Panc1 (cell line): ENCODE results near the gene GDI2. TPM values are rescaled to one million over a fixed set of nuclear protein-coding genes. Genes with fewer than 3 reads are reported as not detected.
"Not testable (repeated sequence)": the region's sequence is repeated elsewhere in the genome, so short reads cannot be mapped to it uniquely, and the experiment has no call there.

ENCODE experiments used
- ATAC-seq: fragments of 200-7000 bp; cut with Tn5 transposase; 2 replicates; pipeline ENCODE4 v1.9.1; 2020; ENCODE audit warnings: mild to moderate bottlenecking, moderate library complexity
- BruUV-seq: library from RNA; stranded (reverse); fragments of 400-500 nt; replicated peaks from 2 replicates; lab custom pipeline; 2021; lab: Mats Ljungman, UMichigan
- CTCF ChIA-PET: fragments of 300-600 bp; sonication (Branson Sonifier 250); formaldehyde crosslinking; loops from one replicate; lab custom pipeline; 2022; ENCODE audit warnings: antibody characterized with exemption; lab: Charles Lee
- POLR2A ChIA-PET: fragments of 300-600 bp; sonication (Branson Sonifier 250); formaldehyde crosslinking; loops from one replicate; lab custom pipeline; 2022; ENCODE audit warnings: antibody characterized with exemption; lab: Charles Lee
- DNase-seq: peaks from one replicate; pipeline ENCODE4 v3.0.0-alpha.2; 2010; ENCODE audit warnings: low read depth, low spot score
- H3K27ac ChIP-seq: 2 replicates; pipeline ENCODE4 v1.5.1; 2011; ENCODE audit warnings: mild to moderate bottlenecking, low read length, inconsistent platforms
- H3K27me3 ChIP-seq: fragments of 200-500 bp; sonication (Bioruptor generic); 2 replicates; pipeline ENCODE4 v1.6.0; 2014; ENCODE audit warnings: low read length, inconsistent platforms; ENCODE audit not compliant: control insufficient read depth, insufficient read depth
- H3K36me3 ChIP-seq: fragments of 200-500 bp; sonication (Bioruptor generic); 2 replicates; pipeline ENCODE4 v1.5.1; 2014; ENCODE audit warnings: inconsistent platforms, mild to moderate bottlenecking, low read length, moderate library complexity; ENCODE audit not compliant: control insufficient read depth, insufficient read depth
- H3K4me1 ChIP-seq: 2 replicates; pipeline ENCODE4 v1.5.1; 2011; ENCODE audit warnings: inconsistent platforms, mild to moderate bottlenecking, low read length, moderate library complexity; ENCODE audit not compliant: control insufficient read depth, insufficient read depth
- H3K4me3 ChIP-seq, 2 experiments: 2 replicates each; pipeline ENCODE4 v1.5.1; 2011 to 2012; ENCODE audit warnings: low read depth in 2 of 2, low read length in 2 of 2, mild to moderate bottlenecking in 2 of 2, inconsistent platforms in 1 of 2, moderate library complexity in 1 of 2
- H3K9me3 ChIP-seq: fragments of 200-500 bp; sonication (Bioruptor generic); 2 replicates; pipeline ENCODE4 v1.5.1; 2014; ENCODE audit warnings: low read depth, mild to moderate bottlenecking, inconsistent platforms, low read length, moderate library complexity; ENCODE audit not compliant: control insufficient read depth, insufficient read depth
- POLR2AphosphoS5 ChIP-seq: IDR thresholded peaks from 2 replicates; pipeline ENCODE4 v1.6.1; 2012; ENCODE audit warnings: mild to moderate bottlenecking, low read depth, low read length, moderate library complexity
- SIN3A ChIP-seq: IDR thresholded peaks from 2 replicates; pipeline ENCODE4 v1.6.1; 2012; ENCODE audit warnings: low read depth, mild to moderate bottlenecking, low read length, moderate library complexity, borderline replicate concordance; ENCODE audit not compliant: insufficient read depth
- TCF7L2 ChIP-seq: IDR thresholded peaks from 2 replicates; pipeline ENCODE4 v1.6.1; 2011; ENCODE audit warnings: mild to moderate bottlenecking, low read depth, low read length, inconsistent platforms
- in situ Hi-C: cut with HindIII; loops from 2 replicates; pipeline ENCODE4 v1.10.0; 2016; ENCODE audit warnings: low sequenced_read_pairs, low pct_unique_long_range_greater_than_20kb
- intact Hi-C: fragments of 100-400 bp; cut with micrococcal nuclease; formaldehyde crosslinking; loops from one replicate; pipeline ENCODE4 v1.10.0; 2022; ENCODE audit not compliant: unreplicated experiment
- total RNA-seq: library from RNA; stranded (reverse); gene quantifications from one replicate; pipeline ENCODE4 v1.2.1, GENCODE V29; 2021; ENCODE audit not compliant: unreplicated experiment
- TF ChIP-seq, protein P1 (sequence below), 2 experiments: IDR thresholded peaks; 2 replicates each; pipeline ENCODE4 v1.6.1; 2011 to 2012; ENCODE audit warnings: low read depth in 2 of 2, control low read depth in 1 of 2, low read length in 1 of 2, mild to moderate bottlenecking in 1 of 2, moderate library complexity in 1 of 2; ENCODE audit not compliant: insufficient read depth in 1 of 2
- TF ChIP-seq, protein P2 (sequence below): fragments of 450-650 bp; IDR thresholded peaks from 2 replicates; pipeline ENCODE4 v1.5.1; 2017; ENCODE audit warnings: mild to moderate bottlenecking

GDI2 gene
- total RNA-seq, 1 experiment from 2014 or later, result 130 TPM

DNA sequence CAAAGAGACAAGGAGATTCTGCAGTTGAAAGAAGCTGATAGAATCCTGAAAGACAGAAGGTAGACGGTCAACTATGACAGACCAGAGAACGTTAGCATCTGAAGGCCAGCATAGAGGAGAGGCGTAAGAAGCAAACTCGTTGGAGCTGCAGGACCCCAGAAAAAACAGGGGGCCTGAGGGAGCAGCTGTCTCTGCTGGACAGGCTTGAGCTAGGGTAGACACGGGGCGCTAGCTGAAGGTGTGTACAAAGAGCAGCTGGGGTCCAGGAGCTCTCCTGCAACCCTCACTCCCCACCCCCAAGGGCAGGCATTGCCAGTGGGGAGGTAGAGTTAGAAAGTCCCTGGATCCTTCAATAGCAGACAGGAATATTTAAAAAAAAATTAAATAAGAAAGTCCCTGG lies 14.6 kb upstream of the GDI2 start:
- Histone ChIP-seq H3K9me3 (no peaks in the 10 kb centered on the region), H3K27me3 (no peaks in the 10 kb centered on the region), H3K4me3 (no peak overlapping the region), H3K36me3 (no peaks in the 10 kb centered on the region), H3K27ac (no peak overlapping the region), H3K4me1 (no peaks in the 10 kb centered on the region)
- DNase-seq, result no peak
- BruUV-seq, result no TSS peak
- ChIA-PET POLR2A (no interaction called here), CTCF (interaction anchor here (0.6 kb wide), 1 partner anchor 958 kb away, joined by 3 read pairs; no protein-coding TSS in a partner anchor)
- intact Hi-C loops (no loop called here), in situ Hi-C loops (no loop called here)
- TF ChIP-seq, protein P1, sequence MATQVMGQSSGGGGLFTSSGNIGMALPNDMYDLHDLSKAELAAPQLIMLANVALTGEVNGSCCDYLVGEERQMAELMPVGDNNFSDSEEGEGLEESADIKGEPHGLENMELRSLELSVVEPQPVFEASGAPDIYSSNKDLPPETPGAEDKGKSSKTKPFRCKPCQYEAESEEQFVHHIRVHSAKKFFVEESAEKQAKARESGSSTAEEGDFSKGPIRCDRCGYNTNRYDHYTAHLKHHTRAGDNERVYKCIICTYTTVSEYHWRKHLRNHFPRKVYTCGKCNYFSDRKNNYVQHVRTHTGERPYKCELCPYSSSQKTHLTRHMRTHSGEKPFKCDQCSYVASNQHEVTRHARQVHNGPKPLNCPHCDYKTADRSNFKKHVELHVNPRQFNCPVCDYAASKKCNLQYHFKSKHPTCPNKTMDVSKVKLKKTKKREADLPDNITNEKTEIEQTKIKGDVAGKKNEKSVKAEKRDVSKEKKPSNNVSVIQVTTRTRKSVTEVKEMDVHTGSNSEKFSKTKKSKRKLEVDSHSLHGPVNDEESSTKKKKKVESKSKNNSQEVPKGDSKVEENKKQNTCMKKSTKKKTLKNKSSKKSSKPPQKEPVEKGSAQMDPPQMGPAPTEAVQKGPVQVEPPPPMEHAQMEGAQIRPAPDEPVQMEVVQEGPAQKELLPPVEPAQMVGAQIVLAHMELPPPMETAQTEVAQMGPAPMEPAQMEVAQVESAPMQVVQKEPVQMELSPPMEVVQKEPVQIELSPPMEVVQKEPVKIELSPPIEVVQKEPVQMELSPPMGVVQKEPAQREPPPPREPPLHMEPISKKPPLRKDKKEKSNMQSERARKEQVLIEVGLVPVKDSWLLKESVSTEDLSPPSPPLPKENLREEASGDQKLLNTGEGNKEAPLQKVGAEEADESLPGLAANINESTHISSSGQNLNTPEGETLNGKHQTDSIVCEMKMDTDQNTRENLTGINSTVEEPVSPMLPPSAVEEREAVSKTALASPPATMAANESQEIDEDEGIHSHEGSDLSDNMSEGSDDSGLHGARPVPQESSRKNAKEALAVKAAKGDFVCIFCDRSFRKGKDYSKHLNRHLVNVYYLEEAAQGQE (IDR thresholded peaks at IDR 0.05; ENCODE audit: insufficient read depth in 1 of 2, low read depth in 2 of 2, low read length in 1 of 2), result no peak
- TF ChIP-seq SIN3A, result no peak
- TF ChIP-seq TCF7L2, result no peak
- no peak for TF ChIP-seq POLR2AphosphoS5
- TF ChIP-seq, protein P2, sequence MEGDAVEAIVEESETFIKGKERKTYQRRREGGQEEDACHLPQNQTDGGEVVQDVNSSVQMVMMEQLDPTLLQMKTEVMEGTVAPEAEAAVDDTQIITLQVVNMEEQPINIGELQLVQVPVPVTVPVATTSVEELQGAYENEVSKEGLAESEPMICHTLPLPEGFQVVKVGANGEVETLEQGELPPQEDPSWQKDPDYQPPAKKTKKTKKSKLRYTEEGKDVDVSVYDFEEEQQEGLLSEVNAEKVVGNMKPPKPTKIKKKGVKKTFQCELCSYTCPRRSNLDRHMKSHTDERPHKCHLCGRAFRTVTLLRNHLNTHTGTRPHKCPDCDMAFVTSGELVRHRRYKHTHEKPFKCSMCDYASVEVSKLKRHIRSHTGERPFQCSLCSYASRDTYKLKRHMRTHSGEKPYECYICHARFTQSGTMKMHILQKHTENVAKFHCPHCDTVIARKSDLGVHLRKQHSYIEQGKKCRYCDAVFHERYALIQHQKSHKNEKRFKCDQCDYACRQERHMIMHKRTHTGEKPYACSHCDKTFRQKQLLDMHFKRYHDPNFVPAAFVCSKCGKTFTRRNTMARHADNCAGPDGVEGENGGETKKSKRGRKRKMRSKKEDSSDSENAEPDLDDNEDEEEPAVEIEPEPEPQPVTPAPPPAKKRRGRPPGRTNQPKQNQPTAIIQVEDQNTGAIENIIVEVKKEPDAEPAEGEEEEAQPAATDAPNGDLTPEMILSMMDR, result no peak
- no peak for ATAC-seq

DNA sequence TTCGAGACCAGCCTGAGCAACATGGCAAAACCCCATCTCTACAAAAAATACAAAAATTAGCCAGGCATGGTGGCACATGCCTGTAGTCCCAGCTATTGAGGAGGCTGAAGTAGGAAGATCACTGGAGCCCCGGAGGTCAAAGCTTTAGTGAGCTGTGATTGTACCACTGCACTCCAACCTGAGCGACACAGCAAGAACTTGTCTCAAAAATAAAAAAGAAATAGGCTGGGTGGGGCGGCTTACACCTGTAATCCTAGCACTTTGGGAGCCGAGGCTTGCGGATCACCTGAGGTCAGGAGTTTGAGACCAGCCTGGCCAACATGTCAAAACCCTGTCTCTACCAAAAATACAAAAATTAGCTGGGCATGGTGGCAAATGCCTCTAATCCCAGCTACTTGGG lies 13.3 kb upstream of the GDI2 start:
- intact Hi-C loops, DNase-seq, POLR2A ChIA-PET, H3K4me3 ChIP-seq, H3K27ac ChIP-seq, H3K27me3 ChIP-seq, H3K36me3 ChIP-seq, H3K4me1 ChIP-seq, H3K9me3 ChIP-seq, in situ Hi-C loops, ATAC-seq, BruUV-seq: not testable (repeated sequence)
- CTCF ChIA-PET, result interaction anchor here (0.6 kb wide), 1 partner anchor 325 kb away, joined by 4 read pairs; no protein-coding TSS in a partner anchor

DNA sequence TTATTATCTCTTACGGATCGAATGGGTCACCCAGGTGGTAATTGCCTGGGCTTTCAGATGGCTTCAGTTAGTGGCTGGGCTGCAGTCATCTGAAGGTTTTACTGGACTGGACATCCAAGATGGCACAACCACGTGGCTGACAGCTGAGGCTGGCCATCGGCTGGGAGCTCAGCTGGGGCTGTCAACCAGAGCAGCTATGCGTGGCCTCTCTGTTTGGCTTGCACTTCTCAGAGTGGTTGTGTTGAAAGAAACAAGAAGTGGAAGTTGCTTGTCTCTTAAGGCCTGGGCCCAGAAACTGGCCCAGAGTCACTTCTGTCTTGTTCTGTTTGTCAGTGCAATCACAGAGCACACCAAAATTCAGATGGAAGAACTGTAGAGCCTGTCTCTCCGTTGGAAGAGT lies 5.7 kb upstream of the GDI2 start:
- DNase-seq (no peak), ATAC-seq (no peak)
- in situ Hi-C loops, result no loop called here
- H3K27ac ChIP-seq, result no peak overlapping the region
- POLR2A ChIA-PET, result no interaction called here
- H3K27me3 ChIP-seq, result no peaks in the 10 kb centered on the region
- H3K4me3 ChIP-seq, result no peak overlapping the region
- H3K36me3 ChIP-seq, result no peaks in the 10 kb centered on the region
- no peaks in the 10 kb centered on the region for H3K9me3 ChIP-seq
- no peaks in the 10 kb centered on the region for H3K4me1 ChIP-seq
- BruUV-seq, result no TSS peak
- TF ChIP-seq SIN3A (no peak), TCF7L2 (no peak), POLR2AphosphoS5 (no peak)
- TF ChIP-seq, protein P1 (IDR thresholded peaks at IDR 0.05; ENCODE audit: insufficient read depth in 1 of 2, low read depth in 2 of 2, low read length in 1 of 2), result no peak
- TF ChIP-seq, protein P2, result no peak
- CTCF ChIA-PET, result no interaction called here
- intact Hi-C loops, result no loop called here
